ENCODE results near the gene GNB4. TPM values are rescaled to one million over a fixed set of nuclear protein-coding genes. Genes with fewer than 3 reads are reported as not detected.

Gene GNB4
- total and polyA plus RNA-seq, 2 donors (not counting 3 experiments of a cell fraction or from before 2014, with no cell fraction given) = 30.3 to 62.6 TPM

GRCh38 chr3:179402963-179403362 is 48.3 kb downstream of the GNB4 start:
- Histone ChIP-seq H3K36me3 (ENCODE audit: control insufficient read depth in 2 of 2, extremely low read depth in 1 of 2, insufficient read depth in 2 of 2, low read length in 2 of 2) (peaks cover 11 to 24% of the 10 kb centered on the region in 2 experiments), H4K20me1 (replicated peaks; ENCODE audit: control insufficient read depth, extremely low read depth, insufficient read depth, low read length) (no peaks in the 10 kb centered on the region), H3K4me1 (ENCODE audit: control insufficient read depth, extremely low read depth, insufficient read depth, low read length) (no peaks in the 10 kb centered on the region), H3K27me3 (ENCODE audit: control insufficient read depth in 2 of 2, insufficient read depth in 2 of 2, low read length in 2 of 2) (no peaks in the 10 kb centered on the region), H2AFZ (ENCODE audit: low read depth, low read length) (no peak overlapping the region), H3K27ac (ENCODE audit: insufficient read depth, low read depth, low read length) (no peak overlapping the region), H3K9me3 (replicated peaks; ENCODE audit: control insufficient read depth, insufficient read depth, low read length) (no peaks in the 10 kb centered on the region), H3K9me1 (replicated peaks; ENCODE audit: control insufficient read depth, extremely low read depth, insufficient read depth, low read length) (no peaks in the 10 kb centered on the region), H3K79me2 (ENCODE audit: control insufficient read depth, insufficient read depth, low read length) (no peaks in the 10 kb centered on the region), H3K4me3 (replicated peaks in 1 of 3; ENCODE audit: insufficient read depth in 1 of 3, low read depth in 1 of 3, low read length in 3 of 3) (no peak overlapping the region), H3K9ac (replicated peaks; ENCODE audit: extremely low read depth, insufficient read depth, low read length) (no peak overlapping the region), H3K4me2 (ENCODE audit: insufficient read depth, low read length) (no peak overlapping the region)
- ChIA-PET CTCF (interaction anchor here (1.4 kb wide), 1 partner anchor 44 kb away, joined by 5 read pairs; no protein-coding TSS in a partner anchor), POLR2A (no interaction called here)
- no peak for DNase-seq (ENCODE audit: low read depth, low spot score)
- intact Hi-C loops (cut with micrococcal nuclease) = no loop called here
- dilution Hi-C loops (cut with MboI; ENCODE audit: extremely low pct_ligation_motif_present, low sequenced_read_pairs) = no loop called here
- FAIRE-seq = no peak
- TF ChIP-seq CTCF (IDR thresholded peaks at IDR 0.05; ENCODE audit: extremely low read depth in 1 of 2, insufficient read depth in 1 of 2, low read depth in 1 of 2, low read length in 2 of 2) (no peak), JUN (IDR thresholded peaks at IDR 0.05; ENCODE audit: borderline replicate concordance, insufficient read depth, insufficient read length, low read depth) (no peak), POLR2A (IDR thresholded peaks at IDR 0.05; ENCODE audit: low read depth, low read length) (no peak), GATA2 (IDR thresholded peaks at IDR 0.05; ENCODE audit: insufficient read depth, insufficient read length, low read depth, low read length) (no peak), POLR2AphosphoS5 (IDR thresholded peaks at IDR 0.05; ENCODE audit: insufficient read depth, low read depth, low read length) (no peak), MAX (IDR thresholded peaks at IDR 0.05; ENCODE audit: insufficient read depth, insufficient read length) (no peak), EZH2 (IDR thresholded peaks at IDR 0.05; ENCODE audit: borderline replicate concordance, low read depth, low read length, severe bottlenecking) (no peak), FOS (IDR thresholded peaks at IDR 0.05; ENCODE audit: borderline replicate concordance, insufficient read depth, low read length) (no peak), MYC (IDR thresholded peaks at IDR 0.05; ENCODE audit: low read depth, low read length) (no peak)
- no TSS peak for BruUV-seq (replicated peaks)

All from endothelial cell of umbilical vein (primary cell).